HCT116 (cell line): ENCODE data around the gene SLC14A1. TPM values are rescaled to one million over a fixed set of nuclear protein-coding genes. Genes with fewer than 3 reads are reported as not detected.
A peak's percentile ranks its signal among the peaks of the same experiment; 100 is the strongest.

ENCODE experiments used
- ATAC-seq: fragments of 200-7000 bp; cut with Tn5 transposase; 2 replicates; pipeline ENCODE4 v1.9.1; 2020; ENCODE audit warnings: mild to moderate bottlenecking, moderate library complexity
- BruUV-seq: library from RNA; stranded (reverse); fragments of 400-500 nt; replicated peaks from 2 replicates; lab custom pipeline; 2021; lab: Mats Ljungman, UMichigan
- CTCF ChIA-PET: fragments of 300-600 bp; sonication (Branson Sonifier 250); formaldehyde crosslinking; loops from one replicate; lab custom pipeline; 2021; ENCODE audit warnings: antibody characterized with exemption; lab: Charles Lee
- POLR2A ChIA-PET: fragments of 300-600, 350-600 bp; sonication (Branson Sonifier 250); formaldehyde crosslinking; loops from one replicate; lab custom pipeline; 2021; ENCODE audit warnings: antibody characterized with exemption; lab: Charles Lee
- RAD21 ChIA-PET, 2 experiments: fragments of 300-600 bp; sonication (Branson Sonifier 250); formaldehyde crosslinking; loops; one replicate each; lab custom pipeline; 2023; ENCODE audit warnings: low total read pairs in 2 of 2; ENCODE audit not compliant: uncharacterized antibody in 2 of 2, unreplicated experiment in 2 of 2, low non-redundant PET in 1 of 2; lab: Charles Lee
- DNase-seq: peaks from one replicate; pipeline ENCODE4 v3.0.0-alpha.2; 2010; ENCODE audit warnings: low read depth, low spot score
- H2AFZ ChIP-seq: fragments of 200-600 bp; shearing (Covaris generic), sonication (generic); 2 replicates; pipeline ENCODE4 v1.6.1; 2017; ENCODE audit warnings: low read depth, mixed run types, mixed read lengths, antibody characterized with exemption, low read length; ENCODE audit not compliant: poor library complexity, severe bottlenecking
- H3K27ac ChIP-seq: 2 replicates; pipeline ENCODE4 v1.5.1; 2012; ENCODE audit warnings: low read depth, low read length
- H3K27me3 ChIP-seq: fragments of 200-600 bp; sonication (generic); 2 replicates; pipeline ENCODE4 v1.6.1; 2016; ENCODE audit warnings: mixed run types, low read length, mixed read lengths; ENCODE audit not compliant: insufficient read depth
- H3K36me3 ChIP-seq, 2 experiments: fragments of 200-500 bp in 1 of 2; fragments of 200-600 bp in 1 of 2; sonication (Bioruptor generic) in 1 of 2; sonication (generic) in 1 of 2; 2 replicates each; pipeline versions ENCODE4 v1.5.1 to v1.6.1; 2014 to 2016; ENCODE audit warnings: low read length in 2 of 2, inconsistent platforms in 1 of 2, mixed read lengths in 1 of 2, mixed run types in 1 of 2; ENCODE audit not compliant: insufficient read depth in 2 of 2, control insufficient read depth in 1 of 2
- H3K4me1 ChIP-seq, 2 experiments: fragments of 200-600 bp in 1 of 2; sonication (generic) in 1 of 2; 2 replicates each; pipeline versions ENCODE4 v1.5.1 to v1.6.1; 2012 to 2017; ENCODE audit warnings: low read length in 2 of 2, inconsistent platforms in 1 of 2, mild to moderate bottlenecking in 1 of 2, mixed read lengths in 1 of 2, mixed run types in 1 of 2, moderate library complexity in 1 of 2; ENCODE audit not compliant: insufficient read depth in 2 of 2, control insufficient read depth in 1 of 2
- H3K4me2 ChIP-seq: fragments of 200-600 bp; sonication (generic); 2 replicates; pipeline ENCODE4 v1.6.1; 2017; ENCODE audit warnings: mixed run types, low read length, mixed read lengths
- H3K4me3 ChIP-seq, 2 experiments: fragments of 200-600 bp in 1 of 2; sonication (generic) in 1 of 2; replicated peaks in 1 of 2; 2 replicates each; pipeline ENCODE4 v1.5.1; 2011 to 2016; ENCODE audit warnings: low read length in 2 of 2, control low read depth in 1 of 2, low read depth in 1 of 2, mild to moderate bottlenecking in 1 of 2, mixed read lengths in 1 of 2, mixed run types in 1 of 2
- H3K79me2 ChIP-seq: fragments of 200-600 bp; sonication (generic); 2 replicates; pipeline ENCODE4 v1.6.1; 2017; ENCODE audit warnings: mild to moderate bottlenecking, mixed run types, low read length, moderate library complexity, mixed read lengths; ENCODE audit not compliant: insufficient read depth
- H3K9ac ChIP-seq: fragments of 200-600 bp; sonication (generic); 2 replicates; pipeline ENCODE4 v1.6.1; 2016; ENCODE audit warnings: low read length, mixed read lengths
- H3K9me2 ChIP-seq: fragments of 200-600 bp; sonication (generic), shearing (Covaris generic); 2 replicates; pipeline ENCODE4 v1.6.1; 2017; ENCODE audit warnings: mixed run types, mild to moderate bottlenecking, moderate library complexity; ENCODE audit not compliant: insufficient read depth
- H3K9me3 ChIP-seq, 2 experiments: fragments of 200-500 bp in 1 of 2; fragments of 200-600 bp in 1 of 2; sonication (Bioruptor generic) in 1 of 2; sonication (generic) in 1 of 2; 2 replicates each; pipeline ENCODE4 v1.6.1; 2014 to 2017; ENCODE audit warnings: low read length in 2 of 2, mixed read lengths in 2 of 2, inconsistent platforms in 1 of 2, low read depth in 1 of 2, mild to moderate bottlenecking in 1 of 2, mixed run types in 1 of 2, moderate library complexity in 1 of 2; ENCODE audit not compliant: control insufficient read depth in 1 of 2, insufficient read depth in 1 of 2
- H4K20me1 ChIP-seq: fragments of 200-600 bp; sonication (generic), shearing (Covaris generic); 2 replicates; pipeline ENCODE4 v1.6.1; 2017; ENCODE audit warnings: mixed run types, mild to moderate bottlenecking, moderate library complexity; ENCODE audit not compliant: insufficient read depth
- CTCF ChIP-seq, 3 experiments: fragments of 200-600 bp in 1 of 3; sonication (generic) in 1 of 3; IDR thresholded peaks in 2 of 3; conservative IDR thresholded peaks in 1 of 3; 2 replicates each; pipeline ENCODE4 v1.5.1; 2012 to 2017; ENCODE audit warnings: low read depth in 2 of 3, low read length in 2 of 3, antibody characterized with exemption in 1 of 3, borderline replicate concordance in 1 of 3, control low read depth in 1 of 3, mild to moderate bottlenecking in 1 of 3, mixed read lengths in 1 of 3, mixed run types in 1 of 3, moderate library complexity in 1 of 3; ENCODE audit not compliant: insufficient read depth in 1 of 3
- EGR1 ChIP-seq: IDR thresholded peaks from 2 replicates; pipeline ENCODE4 v1.6.1; 2012; ENCODE audit warnings: low read depth
- ELF1 ChIP-seq: IDR thresholded peaks from 2 replicates; pipeline ENCODE4 v1.6.1; 2012; ENCODE audit warnings: low read depth, borderline replicate concordance
- EZH2 ChIP-seq: fragments of 200-600 bp; sonication (generic); IDR thresholded peaks from 2 replicates; pipeline ENCODE4 v1.6.1; 2017; ENCODE audit warnings: antibody characterized with exemption, mixed run types
- EZH2phosphoT487 ChIP-seq: fragments of 200-600 bp; IDR thresholded peaks from 2 replicates; pipeline ENCODE4 v1.6.1; 2018; ENCODE audit warnings: antibody characterized with exemption, borderline replicate concordance
- FOSL1 ChIP-seq: IDR thresholded peaks from 2 replicates; pipeline ENCODE4 v1.6.1; 2012; ENCODE audit warnings: low read depth
- MAX ChIP-seq: IDR thresholded peaks from 2 replicates; pipeline ENCODE4 v1.6.1; 2012
- RAD21 ChIP-seq: IDR thresholded peaks from 2 replicates; pipeline ENCODE4 v1.6.1; 2012; ENCODE audit warnings: low read depth, mild to moderate bottlenecking
- SIN3A ChIP-seq: IDR thresholded peaks from 2 replicates; pipeline ENCODE4 v1.6.1; 2012; ENCODE audit warnings: low read depth
- YY1 ChIP-seq: IDR thresholded peaks from 2 replicates; pipeline ENCODE4 v1.6.1; 2011; ENCODE audit warnings: low read length, low read depth, moderate library complexity, mild to moderate bottlenecking; ENCODE audit not compliant: insufficient replicate concordance; ENCODE audit errors: extremely low read depth
- ZBTB33 ChIP-seq: IDR thresholded peaks from 2 replicates; pipeline ENCODE4 v1.6.1; 2011; ENCODE audit warnings: mild to moderate bottlenecking, low read length, moderate library complexity; ENCODE audit not compliant: insufficient replicate concordance; ENCODE audit errors: extremely low read depth
- ZNF274 ChIP-seq: fragments of 200-500 bp; sonication (Bioruptor generic); IDR thresholded peaks from 2 replicates; pipeline ENCODE4 v1.6.1; 2014; ENCODE audit warnings: mild to moderate bottlenecking, low read depth, low read length, inconsistent platforms
- intact Hi-C: fragments of 100-400 bp; cut with micrococcal nuclease; formaldehyde crosslinking; loops from 2 replicates; pipeline ENCODE4 v1.10.0; 2022
- total RNA-seq: library from RNA; stranded (reverse); gene quantifications from one replicate; pipeline ENCODE4 v1.2.1, GENCODE V29; 2021; ENCODE audit not compliant: unreplicated experiment

SLC14A1 gene
- total RNA-seq, 1 experiment from 2014 or later, result not detected

GRCh38 chr18:45689396-45689795 lies 34.6 kb upstream of the SLC14A1 start:
- CTCF ChIA-PET, result interaction anchor here (0.6 to 1.3 kb wide), 4 partner anchors 108 to 221 kb away, joined by 3 to 4 read pairs (median 4); no protein-coding TSS in a partner anchor
- Histone ChIP-seq H4K20me1 (no peaks in the 10 kb centered on the region), H2AFZ (no peak overlapping the region), H3K9me3 (no peaks in the 10 kb centered on the region), H3K9me2 (no peaks in the 10 kb centered on the region), H3K4me2 (no peak overlapping the region), H3K79me2 (no peaks in the 10 kb centered on the region), H3K27ac (no peak overlapping the region), H3K4me1 (peaks cover 0 to 5% of the 10 kb centered on the region in 2 experiments; a peak in 1 of 4 replicates), H3K4me3 (no peak overlapping the region), H3K9ac (no peak overlapping the region), H3K27me3 (peaks cover 2% of the 10 kb centered on the region; the same call in 1 of the 2 replicates), H3K36me3 (no peaks in the 10 kb centered on the region)
- DNase-seq, result no peak
- POLR2A ChIA-PET, result no interaction called here
- TF ChIP-seq ELF1, result no peak
- TF ChIP-seq EZH2phosphoT487, result no peak
- TF ChIP-seq SIN3A, result no peak
- no peak for TF ChIP-seq FOSL1
- no TSS peak for BruUV-seq
- intact Hi-C loops, result no loop called here
- RAD21 ChIA-PET, result no interaction called here
- ATAC-seq, result no peak

GRCh38 chr18:45690975-45691815 lies 32.8 kb upstream of the SLC14A1 start:
- no peak overlapping the region for H3K9ac ChIP-seq
- peaks cover 0 to 5% of the 10 kb centered on the region in 2 experiments; a peak in 1 of 4 replicates for H3K4me1 ChIP-seq
- ChIA-PET POLR2A (no interaction called here), CTCF (interaction anchor here (1.0 to 1.6 kb wide), 2 partner anchors 219 to 382 kb away, joined by 3 to 4 read pairs; no protein-coding TSS in a partner anchor), RAD21 (no interaction called here)
- H3K9me2 ChIP-seq, result no peaks in the 10 kb centered on the region
- H3K27ac ChIP-seq, result no peak overlapping the region
- DNase-seq (peak; percentile 62), ATAC-seq (peak; percentile 98)
- no TSS peak for BruUV-seq
- no peaks in the 10 kb centered on the region for H3K36me3 ChIP-seq
- H4K20me1 ChIP-seq, result no peaks in the 10 kb centered on the region
- H3K27me3 ChIP-seq, result no peaks in the 10 kb centered on the region
- H3K4me3 ChIP-seq, result no peak overlapping the region
- H3K79me2 ChIP-seq, result no peaks in the 10 kb centered on the region
- intact Hi-C loops, result loop anchor here (1.0 kb wide), 6 partner anchors 26 to 382 kb away; no protein-coding TSS in a partner anchor
- no peak overlapping the region for H2AFZ ChIP-seq
- H3K9me3 ChIP-seq, result no peaks in the 10 kb centered on the region
- peak overlapping the region; percentile 59 for H3K4me2 ChIP-seq
- TF ChIP-seq YY1 (peak; percentile 18), MAX (0 out of 2 replicates have a peak, but pooled peaks have one; percentile 34), ZBTB33 (no peak), CTCF (IDR thresholded peaks at IDR 0.05 in 2 of 3, conservative IDR thresholded peaks at IDR 0.05 in 1 of 3; ENCODE audit: borderline replicate concordance in 1 of 3, insufficient read depth in 1 of 3, low read depth in 2 of 3, low read length in 2 of 3) (peak; percentile 79 to 91 (median 84)), FOSL1 (no peak), ZNF274 (no peak), EGR1 (no peak), RAD21 (peak; percentile 93), EZH2 (no peak)
